Fibroblast of pulmonary artery (primary cell): Measurements from ENCODE around the gene GPR176.

Experiments used
- DNase-seq: peaks from one replicate; pipeline ENCODE4 v3.0.0-alpha.2; 2010; ENCODE audit warnings: low read depth
- H3K4me3 ChIP-seq: replicated peaks from 2 replicates; pipeline ENCODE4 v1.5.1; 2011; ENCODE audit warnings: low read depth, mild to moderate bottlenecking, control low read depth, low read length, moderate library complexity
- TF ChIP-seq, protein P1 (sequence below): IDR thresholded peaks from 2 replicates; pipeline ENCODE4 v1.5.1; 2011; ENCODE audit warnings: mild to moderate bottlenecking, control low read depth, low read length, inconsistent platforms; ENCODE audit errors: missing control alignments

Gene GPR176

DNA sequence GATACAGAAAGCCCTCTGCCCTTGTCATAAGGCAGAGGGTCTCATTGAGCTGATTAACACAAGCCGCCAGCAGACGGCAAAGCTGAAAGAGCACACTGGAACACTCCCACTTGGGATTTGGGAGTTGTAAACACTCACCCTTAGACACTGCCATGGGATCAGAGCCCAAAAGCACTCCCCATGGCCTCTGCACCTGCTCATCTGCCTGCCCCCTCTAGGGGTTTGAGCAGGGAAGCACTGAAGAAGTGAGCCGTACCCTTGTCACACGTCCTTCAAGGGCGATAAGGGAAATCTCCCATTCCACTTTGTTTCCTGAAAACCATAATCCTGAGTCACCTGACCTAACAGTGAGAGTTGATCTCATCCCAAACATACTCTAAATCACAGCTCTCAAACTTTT lies 152.1 kb downstream of the GPR176 start:
- TF ChIP-seq, protein P1, sequence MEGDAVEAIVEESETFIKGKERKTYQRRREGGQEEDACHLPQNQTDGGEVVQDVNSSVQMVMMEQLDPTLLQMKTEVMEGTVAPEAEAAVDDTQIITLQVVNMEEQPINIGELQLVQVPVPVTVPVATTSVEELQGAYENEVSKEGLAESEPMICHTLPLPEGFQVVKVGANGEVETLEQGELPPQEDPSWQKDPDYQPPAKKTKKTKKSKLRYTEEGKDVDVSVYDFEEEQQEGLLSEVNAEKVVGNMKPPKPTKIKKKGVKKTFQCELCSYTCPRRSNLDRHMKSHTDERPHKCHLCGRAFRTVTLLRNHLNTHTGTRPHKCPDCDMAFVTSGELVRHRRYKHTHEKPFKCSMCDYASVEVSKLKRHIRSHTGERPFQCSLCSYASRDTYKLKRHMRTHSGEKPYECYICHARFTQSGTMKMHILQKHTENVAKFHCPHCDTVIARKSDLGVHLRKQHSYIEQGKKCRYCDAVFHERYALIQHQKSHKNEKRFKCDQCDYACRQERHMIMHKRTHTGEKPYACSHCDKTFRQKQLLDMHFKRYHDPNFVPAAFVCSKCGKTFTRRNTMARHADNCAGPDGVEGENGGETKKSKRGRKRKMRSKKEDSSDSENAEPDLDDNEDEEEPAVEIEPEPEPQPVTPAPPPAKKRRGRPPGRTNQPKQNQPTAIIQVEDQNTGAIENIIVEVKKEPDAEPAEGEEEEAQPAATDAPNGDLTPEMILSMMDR, result no peak
- no peak for DNase-seq
- no peak overlapping the region for H3K4me3 ChIP-seq

DNA sequence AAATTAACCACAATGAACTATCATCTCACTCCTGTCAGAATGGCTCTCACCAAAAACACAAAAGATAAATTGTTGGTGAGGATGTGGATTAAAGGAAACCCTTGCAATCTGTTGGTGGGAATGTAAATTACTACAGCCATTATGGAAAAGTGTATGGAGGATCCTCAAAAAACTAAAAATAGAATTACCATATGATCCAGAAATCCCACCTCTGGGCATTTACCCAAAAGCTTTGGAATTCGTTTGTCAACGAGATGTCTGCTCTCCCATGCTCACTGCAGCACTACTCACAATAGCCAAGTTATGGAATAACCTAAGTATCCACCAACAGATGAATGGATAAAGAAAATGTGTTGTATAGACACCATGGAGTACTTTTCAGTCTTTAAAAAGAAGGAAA lies 159.1 kb downstream of the GPR176 start:
- TF ChIP-seq, protein P1, result no peak
- H3K4me3 ChIP-seq, result no peak overlapping the region
- DNase-seq, result no peak

DNA sequence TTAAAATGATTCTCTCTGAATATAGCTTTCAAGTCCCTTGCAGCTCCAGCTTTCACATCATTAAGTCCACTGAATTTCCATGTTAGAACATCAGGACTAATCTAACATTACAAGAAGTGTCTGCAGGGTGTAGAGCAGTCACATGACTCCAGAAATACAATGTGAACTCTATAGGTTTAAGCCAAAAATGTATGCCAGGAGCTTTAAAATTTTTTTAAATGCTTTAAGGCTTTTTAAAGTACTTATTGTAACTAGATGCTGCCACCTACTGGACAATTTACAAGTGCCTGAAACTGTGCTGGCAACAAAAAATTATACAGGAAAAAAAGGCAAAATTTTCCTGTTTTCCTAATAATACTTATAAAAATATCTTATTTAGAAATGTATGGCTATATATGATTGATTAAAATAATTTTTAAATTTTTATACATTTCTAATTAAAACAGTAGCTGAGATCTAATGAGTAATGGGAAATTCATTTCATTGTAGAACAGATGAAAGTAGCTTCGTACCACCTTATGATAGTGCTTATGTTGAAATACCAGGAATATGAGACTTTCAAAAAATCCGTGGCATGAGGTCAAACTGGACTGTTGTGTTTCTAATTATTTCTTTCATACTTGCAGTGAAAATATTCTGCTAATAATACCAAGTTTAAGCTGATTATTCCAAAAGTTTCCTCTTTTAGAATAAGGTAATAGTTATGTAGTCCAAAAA lies 163.1 kb downstream of the GPR176 start:
- H3K4me3 ChIP-seq, result no peak overlapping the region
- TF ChIP-seq, protein P1, result peak; percentile 73
- DNase-seq, result peak; percentile 86

DNA sequence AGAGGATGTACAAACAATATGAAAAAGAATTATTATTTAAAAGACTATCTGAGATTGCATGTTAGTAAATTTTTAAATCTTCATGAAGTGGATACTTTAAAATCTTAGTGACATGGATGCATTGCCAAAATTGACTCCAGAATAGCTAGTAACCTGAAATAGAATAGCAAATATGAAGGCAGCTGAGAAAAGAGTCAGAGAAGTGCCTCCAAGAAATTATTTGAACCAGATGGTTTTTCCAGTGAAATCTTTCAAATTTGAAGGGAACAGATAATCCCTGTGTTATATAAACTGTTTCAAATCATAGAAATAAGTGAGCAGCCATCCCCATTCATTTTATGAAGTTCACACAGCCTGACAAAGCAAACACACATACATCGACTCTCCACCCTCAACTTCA lies 167.1 kb downstream of the GPR176 start:
- no peak overlapping the region for H3K4me3 ChIP-seq
- no peak for DNase-seq
- TF ChIP-seq, protein P1, result no peak

DNA sequence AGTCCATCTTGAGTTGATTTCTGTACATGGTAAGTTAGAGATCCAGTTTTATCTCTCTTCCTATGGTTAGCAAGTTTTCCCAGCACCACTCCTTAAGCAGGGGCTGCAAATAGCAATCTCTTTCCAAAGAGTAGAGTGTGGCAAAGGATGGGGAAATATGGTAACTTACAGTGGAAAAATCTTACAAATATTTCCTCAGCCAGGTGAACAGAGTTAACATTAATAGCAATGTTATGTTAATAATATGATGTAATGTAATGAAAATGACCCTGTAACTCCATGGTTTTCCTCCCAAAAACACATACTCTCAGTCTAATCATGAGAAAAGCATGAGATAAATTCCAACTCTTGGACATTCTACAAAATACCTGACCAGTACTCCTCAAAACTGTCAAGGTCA lies 167.8 kb downstream of the GPR176 start:
- DNase-seq, result no peak
- TF ChIP-seq, protein P1, result no peak
- H3K4me3 ChIP-seq, result no peak overlapping the region
